Mammary microvascular endothelial cell (primary cell): ENCODE measurements around the gene NDUFAF5. TPM values are rescaled to one million over a fixed set of nuclear protein-coding genes. Genes with fewer than 3 reads are reported as not detected.

ENCODE experiments used
- total RNA-seq: library from RNA; depleted of rRNA; stranded (reverse); fragments of >200 nt; gene quantifications from 2 replicates; pipeline ENCODE4 v1.2.3, GENCODE V29; 2015

NDUFAF5 gene
- 8.0 and 25.2 TPM in 2 replicates for total RNA-seq

GRCh38 chr20:13784893-13785715 lies at the start of gene NDUFAF5, which contains the start of gene ESF1:
NDUFAF5 (plus strand) TSS chr20:13785028; CDS start chr20:13785069, 41 bp downstream.
ESF1 (minus strand) TSS chr20:13784919; CDS start chr20:13783140, 1,779 bp downstream.

Other genes starting within 250 kb of the NDUFAF5 start
- 4.1 and 5.1 TPM in 2 replicates for gene TASP1, start 146.1 kb upstream of the NDUFAF5 start, total RNA-seq
- 9.2 and 10.1 TPM in 2 replicates for gene ESF1, start 109 bp upstream of the NDUFAF5 start, total RNA-seq
- not detected in 2 replicates for gene SEL1L2, start 205.6 kb downstream of the NDUFAF5 start, total RNA-seq
- 0.49 TPM in 1 of 2 replicates, not detected in the other for gene MACROD2, start 210.5 kb downstream of the NDUFAF5 start, total RNA-seq